GM10847 (cell line): ENCODE data around the gene TK1.
A peak's percentile ranks its signal among the peaks of the same experiment; 100 is the strongest.

Source experiments
- POLR2A ChIP-seq: IDR thresholded peaks from 2 replicates; pipeline ENCODE4 v1.6.1; 2011; ENCODE audit not compliant: insufficient read length; ENCODE audit errors: extremely low read depth

TK1 gene

GRCh38 chr17:78148286-78149016 is 38.4 kb downstream of the TK1 start:
- TF ChIP-seq POLR2A, result no peak

GRCh38 chr17:78147315-78147998 is 39.4 kb downstream of the TK1 start:
- TF ChIP-seq POLR2A, result peak; percentile 21

- TF ChIP-seq POLR2A, result no peak
These were observed 40.0 kb downstream of the TK1 start for GRCh38 chr17:78146881-78147280.

GRCh38 chr17:78146471-78146869 is 40.4 kb downstream of the TK1 start:
- TF ChIP-seq POLR2A, result no peak

- TF ChIP-seq POLR2A, result no peak
These were observed 41.9 kb downstream of the TK1 start for GRCh38 chr17:78144736-78145641.

- no peak for TF ChIP-seq POLR2A
These were observed 42.6 kb downstream of the TK1 start for GRCh38 chr17:78144147-78144719.

GRCh38 chr17:78143214-78144146 is 43.4 kb downstream of the TK1 start:
- no peak for TF ChIP-seq POLR2A

GRCh38 chr17:78142119-78142861 is 44.6 kb downstream of the TK1 start:
- TF ChIP-seq POLR2A, result no peak

- TF ChIP-seq POLR2A, result no peak
These were observed 45.3 kb downstream of the TK1 start for GRCh38 chr17:78141437-78142118.

GRCh38 chr17:78140169-78141051 is 46.4 kb downstream of the TK1 start:
- peak; percentile 63 for TF ChIP-seq POLR2A

- peak; percentile 0 for TF ChIP-seq POLR2A
These were observed 48.4 kb downstream of the TK1 start for GRCh38 chr17:78138204-78139060.
